ENCODE results near the gene TBC1D3B.
"Not testable (repeated sequence)": the region's sequence is repeated elsewhere in the genome, so short reads cannot be mapped to it uniquely, and the experiment has no call there.

The TBC1D3B gene

GRCh38 chr17:36176536-36176935, at the start of gene TBC1D3B:
TSS of gene TBC1D3B (minus strand) at chr17:36176636. CDS start at chr17:36175050, 1,586 bp downstream.
- DNase-seq = not testable (repeated sequence)

DNA sequence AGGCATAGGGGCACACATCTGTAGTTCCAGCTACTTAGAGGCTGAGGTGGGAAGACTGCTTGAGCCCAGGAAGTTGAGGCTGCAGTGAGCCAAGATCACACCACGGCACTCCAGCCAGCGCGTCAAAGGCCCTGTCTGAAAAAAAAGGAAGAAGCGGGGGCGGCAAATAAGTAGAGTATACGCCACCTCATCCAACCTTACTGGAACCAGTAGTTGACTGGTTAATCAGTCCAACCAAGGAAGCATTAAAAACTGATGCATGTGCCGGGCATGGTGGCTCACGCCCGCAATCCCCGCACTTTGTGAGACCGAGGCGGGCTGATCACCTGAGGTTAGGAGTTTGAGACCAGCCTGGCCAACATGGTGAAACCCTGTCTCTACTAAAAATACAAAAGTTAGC, 46.5 kb upstream of the TBC1D3B start:
- not testable (repeated sequence) for DNase-seq

DNA sequence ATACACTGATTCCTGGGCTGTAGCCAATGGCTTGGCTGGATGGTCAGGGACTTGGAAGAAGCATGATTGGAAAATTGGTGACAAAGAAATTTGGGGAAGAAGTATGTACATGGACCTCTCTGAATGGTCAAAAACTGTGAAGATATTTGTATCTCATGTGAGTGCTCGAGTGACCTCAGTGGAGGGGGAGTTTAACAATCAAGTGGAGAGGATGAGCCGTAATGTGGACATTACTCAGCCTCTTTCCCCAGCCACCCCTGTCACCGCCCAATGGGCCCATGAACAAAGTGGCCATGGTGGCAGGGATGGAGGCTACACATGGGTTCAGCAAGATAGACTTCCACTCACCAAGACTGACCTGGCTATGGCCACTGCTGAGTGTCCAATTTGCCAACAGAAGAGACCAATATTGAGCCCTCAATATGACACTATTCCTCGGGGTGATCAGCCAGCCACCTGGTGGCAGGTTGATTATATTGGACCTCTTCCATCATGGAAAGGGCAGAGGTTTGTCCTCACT, 45.2 kb upstream of the TBC1D3B start:
- DNase-seq = not testable (repeated sequence)

DNA sequence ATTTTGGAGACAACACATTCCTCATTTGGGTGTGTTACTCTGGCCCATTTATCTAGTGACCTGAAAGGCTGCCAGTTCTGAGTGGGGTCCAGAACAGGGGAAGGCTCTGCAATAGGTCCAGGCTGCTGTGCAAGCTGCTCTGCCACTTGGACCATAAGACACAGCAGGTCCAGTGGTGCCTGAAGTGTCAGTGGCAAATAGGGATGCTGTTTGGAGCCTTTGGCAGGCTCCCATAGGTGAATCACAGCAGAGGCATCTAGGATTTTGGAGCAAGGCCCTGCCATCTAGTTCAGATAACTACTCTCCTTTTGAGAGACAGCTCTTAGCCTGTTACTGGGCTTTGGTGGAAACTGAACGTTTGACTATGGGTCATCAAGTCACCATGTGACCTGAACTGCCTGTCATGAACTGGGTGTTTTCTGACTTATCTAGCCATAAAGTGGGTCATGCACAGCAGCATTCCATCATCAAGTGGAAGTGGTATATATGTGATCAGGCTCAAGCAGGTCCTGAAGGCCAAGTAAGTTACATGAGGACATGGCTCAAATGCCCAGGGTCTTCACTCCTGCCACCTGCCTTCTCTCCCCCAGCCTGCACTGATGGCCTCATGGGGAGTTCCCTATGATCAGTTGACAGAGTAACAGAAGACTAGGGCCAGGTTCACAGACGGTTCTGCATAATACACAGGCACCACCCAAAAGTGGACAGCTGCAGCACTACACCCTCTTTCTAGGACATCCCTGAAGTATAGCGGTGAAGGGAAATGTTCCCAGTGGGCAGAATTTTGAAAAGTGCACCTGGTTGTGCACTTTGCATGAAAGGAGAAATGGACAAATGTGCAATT, 44.5 kb upstream of the TBC1D3B start:
- DNase-seq = not testable (repeated sequence)

DNA sequence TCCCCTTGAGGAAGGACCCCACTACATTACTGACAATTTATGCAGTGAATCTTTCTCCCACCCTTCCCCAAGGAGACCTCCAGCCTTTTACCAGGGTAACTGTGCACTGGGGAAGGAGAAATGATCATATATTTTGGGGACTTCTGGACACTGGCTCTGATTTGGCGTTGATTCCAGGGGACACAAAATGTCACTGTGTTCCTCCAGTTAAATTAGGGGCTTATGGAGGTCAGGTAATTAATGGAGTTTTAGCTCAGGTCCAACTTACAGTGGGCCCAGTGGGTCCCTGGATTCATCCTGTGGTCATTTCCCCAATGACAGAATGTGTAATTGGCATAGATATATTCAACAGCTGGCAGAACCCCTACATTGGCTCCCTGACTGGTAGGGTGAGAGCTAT, 43.1 kb upstream of the TBC1D3B start:
- not testable (repeated sequence) for DNase-seq

GRCh38 chr17:36215406-36216308, 39.2 kb upstream of the TBC1D3B start:
- not testable (repeated sequence) for DNase-seq

DNA sequence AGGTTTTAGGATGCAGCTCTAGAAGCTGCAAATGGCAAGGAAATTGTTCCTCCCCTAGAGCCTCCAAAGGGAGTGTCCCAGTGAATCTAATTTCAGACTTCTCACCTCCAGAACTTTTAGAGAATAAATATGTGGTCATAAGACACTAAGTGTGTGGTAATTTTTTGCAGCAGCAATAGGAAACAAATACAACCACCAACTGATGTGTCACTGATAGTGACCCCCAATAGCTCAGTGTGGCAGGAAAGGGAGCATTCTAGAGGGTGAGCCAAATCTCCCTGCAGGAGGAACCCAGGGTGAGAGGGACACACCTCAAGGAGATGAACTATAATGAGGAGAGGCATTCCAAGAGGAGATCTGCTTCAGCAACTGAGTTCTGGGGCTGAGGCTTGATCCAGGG, 38.5 kb upstream of the TBC1D3B start:
- DNase-seq = no peak

DNA sequence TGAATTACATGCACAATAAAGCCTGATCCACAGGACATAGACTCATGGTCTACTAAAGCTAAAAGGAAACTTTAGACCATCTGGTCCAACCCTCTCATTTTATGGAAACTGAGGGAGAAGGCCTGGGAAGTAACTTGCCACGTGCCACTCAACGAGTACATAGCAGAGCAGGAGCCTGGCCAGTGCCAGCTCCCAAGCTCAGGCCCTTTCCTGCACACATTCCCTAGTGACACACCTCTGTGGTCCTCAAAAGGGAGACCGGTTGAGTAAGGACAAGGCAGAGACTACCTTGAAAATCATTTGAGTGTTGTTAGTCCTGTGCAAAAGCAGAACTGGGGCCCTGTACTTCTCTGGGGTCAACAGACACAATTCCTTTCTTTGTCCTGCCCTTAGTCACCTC, 37.3 kb upstream of the TBC1D3B start:
- no peak for DNase-seq

- DNase-seq = peak; percentile 29
These were observed 36.5 kb upstream of the TBC1D3B start for GRCh38 chr17:36212966-36213365.

DNA sequence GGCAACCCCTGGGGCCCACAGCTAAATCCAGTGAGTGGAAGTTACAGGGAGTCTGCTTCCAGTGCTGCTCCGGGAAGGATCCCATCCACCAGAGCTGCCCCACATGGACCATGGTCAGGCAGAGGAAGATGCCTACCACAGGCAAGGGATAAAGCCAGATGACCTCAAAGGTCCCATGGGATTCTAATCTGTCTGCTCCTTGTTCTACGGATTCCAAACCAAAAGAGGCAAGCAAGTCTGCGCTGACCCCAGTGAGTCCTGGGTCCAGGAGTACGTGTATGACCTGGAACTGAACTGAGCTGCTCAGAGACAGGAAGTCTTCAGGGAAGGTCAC, 35.8 kb upstream of the TBC1D3B start:
- no peak for DNase-seq

- DNase-seq = not testable (repeated sequence)
These were observed 35.2 kb upstream of the TBC1D3B start for GRCh38 chr17:36211484-36212271.

DNA sequence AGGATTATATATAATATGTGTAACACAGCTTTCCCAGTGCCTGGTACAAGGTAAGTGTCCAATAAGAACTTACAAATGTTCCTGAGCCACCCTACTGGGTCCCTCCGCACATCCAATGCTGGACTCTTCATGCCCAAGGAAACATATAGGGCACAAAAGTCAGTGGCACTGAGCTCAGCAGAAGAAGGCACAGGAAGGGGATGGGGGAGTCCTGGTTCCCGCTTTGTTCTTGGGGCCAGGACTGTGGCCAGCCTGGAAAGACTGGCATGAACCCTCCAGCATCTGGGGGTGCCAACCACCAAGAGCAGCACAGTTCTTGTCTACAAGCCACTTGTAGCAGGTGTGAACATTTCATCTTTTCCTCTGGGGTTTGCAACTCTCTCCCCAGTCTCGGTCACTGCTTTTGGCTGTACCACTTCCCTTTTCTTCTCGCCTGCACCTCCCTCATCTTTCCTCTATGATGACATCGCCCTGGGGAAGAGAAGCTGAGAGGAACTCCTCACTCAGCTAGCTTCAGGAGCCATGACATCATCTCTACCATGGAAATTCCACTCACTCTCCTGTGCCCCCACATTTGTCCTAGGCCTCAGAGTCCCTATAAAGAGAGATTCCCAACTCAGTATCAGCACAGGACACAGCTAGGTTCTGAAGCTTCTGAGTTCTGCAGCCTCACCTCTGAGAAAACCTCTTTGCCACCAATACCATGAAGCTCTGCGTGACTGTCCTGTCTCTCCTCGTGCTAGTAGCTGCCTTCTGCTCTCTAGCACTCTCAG, 34.2 kb upstream of the TBC1D3B start, which contains the start of gene CCL4L2:
Gene CCL4L2 (plus strand): TSS at position 625 of the 773 bp plus-strand sequence.
- not testable (repeated sequence) for DNase-seq

- DNase-seq = no peak
These were observed 33.1 kb upstream of the TBC1D3B start for GRCh38 chr17:36209575-36209974.

- DNase-seq = not testable (repeated sequence)
These were observed 30.9 kb upstream of the TBC1D3B start for GRCh38 chr17:36207383-36207782.

DNA sequence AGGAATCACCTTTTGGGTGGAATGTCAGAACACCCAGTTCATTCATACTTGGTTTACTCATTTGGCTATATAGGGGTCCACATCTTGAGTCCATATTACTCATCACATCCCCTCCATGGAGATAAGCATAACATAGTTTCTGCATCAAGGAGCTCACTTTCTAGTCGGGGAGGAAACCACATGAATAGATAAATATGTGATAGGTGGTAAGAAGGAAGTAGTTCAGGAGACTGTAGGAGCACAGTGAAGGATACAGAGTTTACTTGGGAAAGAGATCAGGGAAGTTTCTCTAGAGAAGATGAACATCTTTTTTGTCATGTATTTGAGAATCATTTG, 30.0 kb upstream of the TBC1D3B start:
- DNase-seq = not testable (repeated sequence)

- no peak for DNase-seq
These were observed 29.4 kb upstream of the TBC1D3B start for GRCh38 chr17:36205637-36206485.

DNA sequence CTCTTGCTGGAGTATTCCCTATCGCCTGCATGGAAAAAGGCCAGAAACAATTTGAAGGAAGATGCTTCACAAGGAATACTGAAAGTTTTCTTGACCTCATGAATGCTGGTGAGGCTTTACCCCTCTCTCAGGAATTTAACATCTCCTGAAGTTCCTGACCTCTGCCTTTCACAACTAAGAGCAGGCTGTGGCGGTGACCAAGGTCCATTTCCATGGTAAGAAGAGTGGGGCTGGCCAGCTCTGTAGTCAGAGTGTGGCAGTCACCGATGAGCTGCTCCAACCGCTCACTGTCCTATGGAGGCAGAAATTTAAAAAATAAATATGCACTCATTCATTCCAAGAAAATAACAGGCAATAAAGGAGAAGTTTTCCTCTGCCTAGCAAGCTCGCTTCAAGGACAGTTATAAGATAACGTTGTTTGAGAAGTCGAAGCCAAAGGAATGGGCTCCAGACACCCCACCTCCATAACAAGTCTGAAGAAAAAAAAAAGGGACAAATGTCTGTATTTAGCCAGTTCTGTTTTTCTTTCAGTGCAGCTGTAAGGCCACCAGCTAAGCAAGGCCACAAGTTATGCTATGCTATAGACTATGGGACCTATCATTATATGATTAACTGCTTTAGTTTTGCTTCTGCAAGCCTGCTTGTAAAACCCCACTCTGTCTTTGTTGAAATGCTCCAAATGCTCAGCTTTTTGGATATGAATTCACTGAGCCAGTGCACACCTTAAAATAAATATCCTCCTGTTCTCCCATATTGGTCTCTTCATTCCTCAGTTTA, 28.5 kb upstream of the TBC1D3B start:
- no peak for DNase-seq

GRCh38 chr17:36203335-36203734, 26.9 kb upstream of the TBC1D3B start:
- no peak for DNase-seq

DNA sequence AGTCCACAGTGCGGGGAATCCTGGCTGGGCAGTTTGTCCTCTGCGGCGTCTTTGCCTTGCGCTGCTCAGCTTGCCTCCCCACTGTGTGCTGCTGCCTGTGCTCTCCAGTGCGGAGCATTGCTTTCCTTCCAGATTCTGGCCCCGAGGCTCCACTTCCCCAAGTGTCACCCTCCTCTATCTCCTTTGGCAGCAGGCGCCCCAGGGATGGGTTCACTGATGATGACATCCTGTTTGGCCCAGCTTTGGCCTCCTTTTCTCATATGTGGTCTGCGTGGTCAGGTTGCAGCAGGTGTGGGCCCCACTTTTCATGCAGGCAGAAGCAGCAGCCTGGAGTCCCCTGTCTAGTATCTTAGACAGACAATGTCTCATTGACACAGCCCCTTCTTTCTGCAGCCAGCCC, 25.1 kb upstream of the TBC1D3B start:
- not testable (repeated sequence) for DNase-seq

DNA sequence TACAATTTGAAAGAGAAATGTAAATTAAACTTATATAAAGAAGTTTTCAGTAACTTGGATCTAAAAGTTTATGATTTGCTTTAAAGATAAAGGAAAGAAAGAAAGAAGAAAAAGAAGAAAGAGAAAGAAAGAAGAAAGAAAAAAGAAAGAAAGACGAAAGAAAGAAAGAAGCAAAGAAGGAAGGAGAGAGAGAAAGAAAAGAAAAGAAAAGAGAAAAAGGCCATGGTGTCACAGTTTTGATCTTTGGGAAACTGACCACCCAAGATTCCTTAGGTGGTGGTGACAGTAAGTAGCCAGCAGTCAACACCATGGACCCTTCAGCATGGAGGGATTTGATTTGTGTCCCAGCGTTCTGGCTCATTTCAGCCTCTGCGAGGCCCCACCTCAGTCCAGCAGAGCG, 24.7 kb upstream of the TBC1D3B start:
- DNase-seq = not testable (repeated sequence)

Data from CD4-positive, alpha-beta T cell treated with Interleukin-4 for 4 hours (primary cell).